Right lobe of liver (tissue), 6 donors: ENCODE measurements around the gene HMOX2. TPM values are rescaled to one million over a fixed set of nuclear protein-coding genes. Genes with fewer than 3 reads are reported as not detected.

Experiments used
- ATAC-seq, 4 donors: fragments of 200-7000 bp; cut with Tn5 transposase; one replicate each; pipeline ENCODE4 v1.9.1; 2020; ENCODE audit warnings: mild to moderate bottlenecking in 4 of 4, moderate library complexity in 4 of 4
- DNase-seq, 3 donors: peaks; one replicate each; pipeline ENCODE4 v3.0.0-alpha.2; 2020
- H3K27ac ChIP-seq, 3 donors: fragments of 200-600 bp; one replicate each; pipeline ENCODE4 v1.8.0; 2022
- H3K27me3 ChIP-seq, 2 donors: fragments of 200-600 bp; one replicate each; pipeline ENCODE4 v1.8.0; 2022
- H3K36me3 ChIP-seq, 4 donors: fragments of 200-600 bp; sonication (generic) in 1 of 4; one replicate each; pipeline versions ENCODE4 v1.5.1 to v1.8.0; 2017 to 2022; ENCODE audit warnings: control low read depth in 1 of 4
- H3K4me1 ChIP-seq, 4 donors: fragments of 200-600 bp; sonication (generic) in 1 of 4; one replicate each; pipeline versions ENCODE4 v1.5.1 to v1.8.0; 2017 to 2022; ENCODE audit warnings: control low read depth in 1 of 4
- H3K4me3 ChIP-seq, 3 donors: fragments of 200-600 bp; one replicate each; pipeline ENCODE4 v1.8.0; 2022
- H3K9me3 ChIP-seq, 4 donors: fragments of 200-600 bp; sonication (generic) in 1 of 4; one replicate each; pipeline versions ENCODE4 v1.5.1 to v1.8.0; 2017 to 2022; ENCODE audit warnings: control low read depth in 1 of 4
- CTCF ChIP-seq, 4 donors: fragments of 200-600 bp in 3 of 4; fragments of 450-650 bp in 1 of 4; IDR thresholded peaks; one replicate each; pipeline versions ENCODE4 v1.5.1 to v1.8.0; 2016 to 2022; ENCODE audit warnings: antibody characterized with exemption in 4 of 4, mild to moderate bottlenecking in 2 of 4
- POLR2A ChIP-seq: fragments of 450-650 bp; IDR thresholded peaks from one replicate; pipeline ENCODE4 v1.6.1; 2017; ENCODE audit warnings: antibody characterized with exemption, mild to moderate bottlenecking
- WGBS: methylation state at CpG from one replicate; pipeline ENCODE4 v1.1.6; 2018; ENCODE audit warnings: low coverage, low lambda C conversion rate; ENCODE audit not compliant: insufficient coverage; ENCODE audit errors: missing lambda C conversion rate; 5-methylcytosine and 5-hydroxymethylcytosine counted together
- intact Hi-C, 2 donors: fragments of 100-400 bp; cut with DNase I; formaldehyde crosslinking; loops; one replicate each; pipeline versions ENCODE4 v1.11.2 to v1.14.1; 2022
- total RNA-seq, 6 experiments: library from RNA; depleted of rRNA in 2 of 6; stranded (reverse); fragments of >200 nt in 2 of 6; fragmentation: NEBNext Ultra II Directional in 3 of 6; extraction: Animal tissue kit (Norgen Biotek cat#: 25700) in 3 of 6; gene quantifications; one replicate each; pipeline versions ENCODE4 v1.1.0 to v1.2.4, GENCODE V29; 2016 to 2023
- donor health status: DM: no; HTN: yes; CAD: no.
- donor health status: DM: no; HTN: no; CAD: no.
- donor health status: DM: no; HTN: no; CAD: no.
- donor health status: DM: no; HTN: yes; CAD: no.
- donor health status: DM: no; HTN: yes; CAD: no.

Gene HMOX2
- total RNA-seq, 6 experiments from 2014 or later, result 39.7 to 74.7 (median 55.4) TPM

- Histone ChIP-seq H3K4me3 (no peak overlapping the region), H3K4me1 (peaks cover 0 to 22% (median 11%) of the 10 kb centered on the region in 4 donors), H3K27ac (no peak overlapping the region), H3K36me3 (peaks cover 0 to 11% (median 5%) of the 10 kb centered on the region in 4 donors), H3K9me3 (no peaks in the 10 kb centered on the region), H3K27me3 (no peaks in the 10 kb centered on the region)
- no peak for DNase-seq
- 67% methylated on average over 1 of the region's 1 CpG for WGBS
- no peak for ATAC-seq
- TF ChIP-seq CTCF (IDR thresholded peaks at IDR 0.05) (no peak), POLR2A (no peak)
- intact Hi-C loops, result no loop called here
Observed at GRCh38 chr16:4481963-4482362, 5.8 kb downstream of the HMOX2 start.

GRCh38 chr16:4486126-4486893 lies 10.1 kb downstream of the HMOX2 start:
- Histone ChIP-seq H3K4me3 (no peak overlapping the region), H3K36me3 (peaks cover 0 to 11% (median 5%) of the 10 kb centered on the region in 4 donors), H3K9me3 (no peaks in the 10 kb centered on the region)

GRCh38 chr16:4487955-4488498 lies 11.8 kb downstream of the HMOX2 start:
- WGBS, result 31% methylated on average over 4 of the region's 5 CpGs
- H3K36me3 ChIP-seq, result peaks cover 0 to 11% (median 5%) of the 10 kb centered on the region in 4 donors
- ATAC-seq (peak; percentile 83 to 85 (median 84)), DNase-seq (no peak)
- no peak for TF ChIP-seq CTCF (IDR thresholded peaks at IDR 0.05)
- H3K4me3 ChIP-seq, result no peak overlapping the region
- no peaks in the 10 kb centered on the region for H3K9me3 ChIP-seq
- H3K27me3 ChIP-seq, result no peaks in the 10 kb centered on the region
- peak overlapping the region; percentile 47 to 71 (median 55) for H3K27ac ChIP-seq
- H3K4me1 ChIP-seq, result peaks cover 0 to 48% (median 22%) of the 10 kb centered on the region in 4 donors
- intact Hi-C loops, result no loop called here

More at GRCh38 chr16:4486126-4486893, 10.1 kb downstream of the HMOX2 start:
- peak overlapping the region; percentile 47 to 71 (median 55) for H3K27ac ChIP-seq
- peak in 2 of 3 donors; percentile 32 to 53 for DNase-seq
- H3K27me3 ChIP-seq, result no peaks in the 10 kb centered on the region
- peaks cover 0 to 48% (median 22%) of the 10 kb centered on the region in 4 donors for H3K4me1 ChIP-seq
- TF ChIP-seq POLR2A, result no peak
- TF ChIP-seq CTCF (IDR thresholded peaks at IDR 0.05), result no peak
- intact Hi-C loops, result no loop called here
- WGBS, result 44% methylated on average over 3 of the region's 3 CpGs
- peak; percentile 56 to 76 (median 64) for ATAC-seq

- ATAC-seq, result peak in 3 of 4 donors; percentile 40 to 64 (median 46)
- H3K4me3 ChIP-seq, result no peak overlapping the region
- no peaks in the 10 kb centered on the region for H3K9me3 ChIP-seq
- H3K4me1 ChIP-seq, result peaks cover 0 to 48% (median 22%) of the 10 kb centered on the region in 4 donors
- peak in 1 of 3 donors; percentile 7 for DNase-seq
- peak overlapping the region; percentile 22 to 71 (median 47) for H3K27ac ChIP-seq
- intact Hi-C loops, result no loop called here
- TF ChIP-seq POLR2A (no peak), CTCF (IDR thresholded peaks at IDR 0.05) (no peak)
- no peaks in the 10 kb centered on the region for H3K27me3 ChIP-seq
- H3K36me3 ChIP-seq, result peaks cover 0 to 11% (median 4%) of the 10 kb centered on the region in 4 donors
- 11% methylated on average over 1 of the region's 1 CpG for WGBS
Observed at GRCh38 chr16:4488499-4488967, 12.3 kb downstream of the HMOX2 start.
